Measurements from ENCODE around the gene THOC5. TPM values are rescaled to one million over a fixed set of nuclear protein-coding genes. Genes with fewer than 3 reads are reported as not detected.
A peak's percentile ranks its signal among the peaks of the same experiment; 100 is the strongest.

Gene THOC5
- total RNA-seq, 2 experiments from 2014 or later: 48.7 to 57.3 TPM

- no peak for TF ChIP-seq CTCF (IDR thresholded peaks at IDR 0.05)
- ChIA-PET CTCF (no interaction called here), POLR2A (no interaction called here)
- Mint-ChIP-seq H3K9me3 (no peaks in the 10 kb centered on the region), H3K27me3 (peaks cover 34% of the 10 kb centered on the region), H3K36me3 (ENCODE audit: low read depth) (peaks cover 3% of the 10 kb centered on the region), H3K4me1 (ENCODE audit: low read depth) (peaks cover 14% of the 10 kb centered on the region), H3K27ac (no peak overlapping the region), H3K4me3 (no peak overlapping the region)
- intact Hi-C loops (cut with micrococcal nuclease): no loop called here
- ATAC-seq (no peak), DNase-seq (no peak)
These were observed 75.7 kb downstream of the THOC5 start for GRCh38 chr22:29477723-29478318.

- peaks cover 10% of the 10 kb centered on the region for H3K4me1 Mint-ChIP-seq (ENCODE audit: low read depth)
- CTCF ChIA-PET: no interaction called here
- H3K9me3 Mint-ChIP-seq: no peaks in the 10 kb centered on the region
- no peak for ATAC-seq
- no peak overlapping the region for H3K27ac Mint-ChIP-seq
- POLR2A ChIA-PET: no interaction called here
- TF ChIP-seq CTCF (IDR thresholded peaks at IDR 0.05): no peak
- H3K36me3 Mint-ChIP-seq (ENCODE audit: low read depth): peaks cover 3% of the 10 kb centered on the region
- no peak for DNase-seq
- H3K27me3 Mint-ChIP-seq: peaks cover 25% of the 10 kb centered on the region
- intact Hi-C loops (cut with micrococcal nuclease): no loop called here
- no peak overlapping the region for H3K4me3 Mint-ChIP-seq
These were observed 77.4 kb downstream of the THOC5 start for GRCh38 chr22:29476116-29476515.

GRCh38 chr22:29475550-29475949, 78.0 kb downstream of the THOC5 start:
- ChIA-PET CTCF (no interaction called here), POLR2A (no interaction called here)
- Mint-ChIP-seq H3K4me3 (no peak overlapping the region), H3K36me3 (ENCODE audit: low read depth) (peaks cover 3% of the 10 kb centered on the region), H3K27me3 (peaks cover 25% of the 10 kb centered on the region), H3K27ac (no peak overlapping the region), H3K9me3 (no peaks in the 10 kb centered on the region), H3K4me1 (ENCODE audit: low read depth) (peaks cover 10% of the 10 kb centered on the region)
- intact Hi-C loops (cut with micrococcal nuclease): no loop called here
- ATAC-seq (no peak), DNase-seq (no peak)
- no peak for TF ChIP-seq CTCF (IDR thresholded peaks at IDR 0.05)

GRCh38 chr22:29473001-29473400, 80.6 kb downstream of the THOC5 start:
- ATAC-seq (no peak), DNase-seq (no peak)
- H3K4me1 Mint-ChIP-seq (ENCODE audit: low read depth): peaks cover 2% of the 10 kb centered on the region
- CTCF ChIA-PET: interaction anchor here (0.9 to 1.6 kb wide), 4 partner anchors 12 to 77 kb away, joined by 3 to 4 read pairs (median 3); no protein-coding TSS in a partner anchor
- TF ChIP-seq CTCF (IDR thresholded peaks at IDR 0.05): no peak
- intact Hi-C loops (cut with micrococcal nuclease): no loop called here
- H3K4me3 Mint-ChIP-seq: no peak overlapping the region
- peaks cover 13% of the 10 kb centered on the region for H3K27me3 Mint-ChIP-seq
- H3K9me3 Mint-ChIP-seq: no peaks in the 10 kb centered on the region
- POLR2A ChIA-PET: interaction anchor here (1.0 kb wide), 1 partner anchor 12 kb away, joined by 3 read pairs; no protein-coding TSS in a partner anchor
- no peak overlapping the region for H3K27ac Mint-ChIP-seq
- no peaks in the 10 kb centered on the region for H3K36me3 Mint-ChIP-seq (ENCODE audit: low read depth)

- no peak overlapping the region for H3K27ac Mint-ChIP-seq
- CTCF ChIA-PET: interaction anchor here (1.0 to 1.8 kb wide), 13 partner anchors 10 to 542 kb away, joined by 3 to 9 read pairs (median 5); partner anchors contain the start of gene NEFH
- peaks cover 2% of the 10 kb centered on the region for H3K4me1 Mint-ChIP-seq (ENCODE audit: low read depth)
- POLR2A ChIA-PET: no interaction called here
- peaks cover 6% of the 10 kb centered on the region for H3K27me3 Mint-ChIP-seq
- H3K9me3 Mint-ChIP-seq: no peaks in the 10 kb centered on the region
- peak; percentile 99 for TF ChIP-seq CTCF (IDR thresholded peaks at IDR 0.05)
- intact Hi-C loops (cut with micrococcal nuclease): no loop called here
- peak overlapping the region; percentile 57 for H3K4me3 Mint-ChIP-seq
- DNase-seq (peak; percentile 82), ATAC-seq (peak; percentile 96)
- H3K36me3 Mint-ChIP-seq (ENCODE audit: low read depth): no peaks in the 10 kb centered on the region
These were observed 83.2 kb downstream of the THOC5 start for GRCh38 chr22:29470159-29470855.
